ENCODE data around the gene PALM. TPM values are rescaled to one million over a fixed set of nuclear protein-coding genes. Genes with fewer than 3 reads are reported as not detected.

The PALM gene
- total RNA-seq, 1 experiment from 2014 or later, result 43.7 TPM

- no TSS peak for BruUV-seq (replicated peaks)
- H2AFZ ChIP-seq (ENCODE audit: low read depth, low read length, poor library complexity, severe bottlenecking), result no peak overlapping the region
- H3K4me2 ChIP-seq (ENCODE audit: low read length), result no peak overlapping the region
- ChIA-PET CTCF (no interaction called here), POLR2A (interaction anchor here (0.7 to 1.4 kb wide), 2 partner anchors 14 to 201 kb away, joined by 3 read pairs; no protein-coding TSS in a partner anchor), RAD21 (ENCODE audit: low non-redundant PET in 1 of 2, low total read pairs in 2 of 2, uncharacterized antibody in 2 of 2, unreplicated experiment in 2 of 2) (no interaction called here)
- H3K36me3 ChIP-seq (ENCODE audit: control insufficient read depth in 1 of 2, insufficient read depth in 2 of 2, low read length in 2 of 2), result no peaks in the 10 kb centered on the region
- H3K79me2 ChIP-seq (ENCODE audit: insufficient read depth, low read length), result no peaks in the 10 kb centered on the region
- ATAC-seq (no peak), DNase-seq (ENCODE audit: low read depth, low spot score) (no peak)
- H3K9me3 ChIP-seq (ENCODE audit: control insufficient read depth in 1 of 2, insufficient read depth in 1 of 2, low read depth in 1 of 2, low read length in 2 of 2), result no peaks in the 10 kb centered on the region
- no peak overlapping the region for H3K4me3 ChIP-seq (replicated peaks in 1 of 2; ENCODE audit: low read depth in 1 of 2, low read length in 2 of 2)
- intact Hi-C loops (cut with micrococcal nuclease), result no loop called here
- H3K27ac ChIP-seq (ENCODE audit: low read depth, low read length), result no peak overlapping the region
- no peak overlapping the region for H3K9ac ChIP-seq (ENCODE audit: low read length)
- H4K20me1 ChIP-seq (ENCODE audit: insufficient read depth), result no peaks in the 10 kb centered on the region
- H3K4me1 ChIP-seq (ENCODE audit: control insufficient read depth in 1 of 2, insufficient read depth in 2 of 2, low read length in 2 of 2), result no peaks in the 10 kb centered on the region
- no peaks in the 10 kb centered on the region for H3K9me2 ChIP-seq (ENCODE audit: insufficient read depth)
- TF ChIP-seq ATF3 (IDR thresholded peaks at IDR 0.05), result no peak
- no peak for TF ChIP-seq JUND (IDR thresholded peaks at IDR 0.05)
- TF ChIP-seq ZBTB33 (IDR thresholded peaks at IDR 0.05; ENCODE audit: extremely low read depth, insufficient replicate concordance, low read length), result no peak
- TF ChIP-seq ZFX (IDR thresholded peaks at IDR 0.05), result no peak
- TF ChIP-seq SRF (IDR thresholded peaks at IDR 0.05; ENCODE audit: low read depth), result no peak
- TF ChIP-seq SP1 (IDR thresholded peaks at IDR 0.05; ENCODE audit: low read depth), result no peak
- no peak for TF ChIP-seq EZH2 (IDR thresholded peaks at IDR 0.05)
- no peak for TF ChIP-seq TCF7L2 (IDR thresholded peaks at IDR 0.05; ENCODE audit: borderline replicate concordance, extremely low read depth, insufficient read depth, insufficient read length)
- no peak for TF ChIP-seq FOSL1 (IDR thresholded peaks at IDR 0.05; ENCODE audit: low read depth)
- TF ChIP-seq RAD21 (IDR thresholded peaks at IDR 0.05; ENCODE audit: low read depth), result no peak
- TF ChIP-seq MAX (IDR thresholded peaks at IDR 0.05), result no peak
- TF ChIP-seq SIN3A (IDR thresholded peaks at IDR 0.05; ENCODE audit: low read depth), result no peak
- no peak for TF ChIP-seq ZNF274 (IDR thresholded peaks at IDR 0.05; ENCODE audit: low read depth, low read length)
- TF ChIP-seq EGR1 (IDR thresholded peaks at IDR 0.05; ENCODE audit: low read depth), result no peak
- H3K27me3 ChIP-seq (ENCODE audit: insufficient read depth, low read length), result no peaks in the 10 kb centered on the region
These were observed 18.5 kb upstream of the PALM start for GRCh38 chr19:690203-690602.
